Sigmoid colon (tissue), 7 donors: ENCODE measurements around the gene CCPG1. TPM values are rescaled to one million over a fixed set of nuclear protein-coding genes. Genes with fewer than 3 reads are reported as not detected.
A peak's percentile ranks its signal among the peaks of the same experiment; 100 is the strongest.

Experiments used
- DNase-seq: peaks from one replicate; pipeline ENCODE4 v3.0.0-alpha.2; 2019
- H3K27ac ChIP-seq, 4 donors: fragments of 200-600 bp; sonication (generic); one replicate each; pipeline ENCODE4 v1.5.1; 2016 to 2019; ENCODE audit warnings: mild to moderate bottlenecking in 1 of 4
- H3K27me3 ChIP-seq, 3 donors: fragments of 200-600 bp; sonication (generic); one replicate each; pipeline ENCODE4 v1.5.1; 2019; ENCODE audit warnings: mild to moderate bottlenecking in 1 of 3
- H3K36me3 ChIP-seq, 4 donors: fragments of 200-600 bp; sonication (generic); one replicate each; pipeline ENCODE4 v1.5.1; 2016 to 2019
- H3K4me1 ChIP-seq, 4 donors: fragments of 200-600 bp; sonication (generic); one replicate each; pipeline ENCODE4 v1.5.1; 2017 to 2019
- H3K4me3 ChIP-seq, 4 donors: fragments of 200-600 bp; sonication (generic); one replicate each; pipeline ENCODE4 v1.5.1; 2017 to 2019; ENCODE audit warnings: mild to moderate bottlenecking in 2 of 4, moderate library complexity in 1 of 4
- H3K9me3 ChIP-seq, 4 donors: fragments of 200-600 bp in 3 of 4; sonication (generic) in 3 of 4; one replicate each; pipeline versions ENCODE4 v1.5.1 to v1.6.1; 2013 to 2019
- CTCF ChIP-seq, 4 experiments: fragments of 450-650 bp in 3 of 4; fragments of 200-600 bp in 1 of 4; IDR thresholded peaks; one replicate each; pipeline ENCODE4 v1.5.1; 2016 to 2019; ENCODE audit warnings: antibody characterized with exemption in 4 of 4, mild to moderate bottlenecking in 3 of 4, moderate library complexity in 2 of 4
- EP300 ChIP-seq, 4 donors: sonication (generic); formaldehyde crosslinking; IDR thresholded peaks; one replicate each; pipeline ENCODE4 v1.6.1; 2017; ENCODE audit warnings: antibody characterized with exemption in 4 of 4
- POLR2A ChIP-seq, 2 donors: fragments of 450-650 bp; IDR thresholded peaks; one replicate each; pipeline ENCODE4 v1.6.1; 2016; ENCODE audit warnings: antibody characterized with exemption in 2 of 2, mild to moderate bottlenecking in 2 of 2, moderate library complexity in 2 of 2
- POLR2AphosphoS5 ChIP-seq, 4 donors: sonication (generic); formaldehyde crosslinking; IDR thresholded peaks; one replicate each; pipeline ENCODE4 v1.6.1; 2017; ENCODE audit warnings: antibody characterized with exemption in 4 of 4
- WGBS, 2 donors: extraction: QIAGEN DNeasy Blood & Tissue Kit; methylation state at CpG; one replicate each; pipeline ENCODE4 v1.1.7; 2013; 5-methylcytosine and 5-hydroxymethylcytosine counted together
- intact Hi-C: fragments of 100-400 bp; cut with DNase I; formaldehyde crosslinking; loops from one replicate; pipeline ENCODE4 v1.15.1; 2023
- polyA plus RNA-seq, 3 donors: library from polyadenylated mRNA; stranded (reverse); fragments of 200-250 nt; gene quantifications; one replicate each; pipeline ENCODE4 v1.2.3, GENCODE V29; 2013
- total RNA-seq, 4 donors: library from RNA; depleted of rRNA; stranded (reverse); fragments of >200 nt; gene quantifications; one replicate each; pipeline ENCODE4 v1.1.0, GENCODE V29; 2016
- donor health status: healthy with polysubstance abuse.
- donor health status: Bipolar disorder and iron deficiency.
- donor health status: healthy.

Gene CCPG1
- total and polyA plus RNA-seq, 7 donors, result 7.6 to 58.7 (median 49.0) TPM

GRCh38 chr15:55318588-55319494 is 89.3 kb downstream of the CCPG1 start, which contains the start of the genes PIGB and PIGBOS1:
PIGB (plus strand) TSS chr15:55319222; CDS start chr15:55319251, 29 bp downstream.
PIGBOS1 (minus strand) TSS chr15:55319123; CDS start chr15:55317792, 1,331 bp downstream.
- TF ChIP-seq POLR2A (IDR thresholded peaks at IDR 0.05) (peak; percentile 51 to 73), POLR2AphosphoS5 (IDR thresholded peaks at IDR 0.05) (peak; percentile 72 to 90 (median 89)), EP300 (IDR thresholded peaks at IDR 0.05) (peak in 1 of 4 donors; percentile 6), CTCF (IDR thresholded peaks at IDR 0.05) (no peak)
- no peaks in the 10 kb centered on the region for H3K27me3 ChIP-seq
- 1% methylated on average over 49 of the region's 49 CpGs for WGBS, 2 donors
- H3K36me3 ChIP-seq, result peaks cover 0 to under 1% (median 0%) of the 10 kb centered on the region in 4 donors
- intact Hi-C loops, result no loop called here
- peak within 1 kb of the TSS; percentile 83 to 91 (median 86) for H3K27ac ChIP-seq
- H3K4me1 ChIP-seq, result peaks cover 0 to 34% (median 28%) of the 10 kb centered on the region in 4 donors
- H3K9me3 ChIP-seq, result no peaks in the 10 kb centered on the region
- H3K4me3 ChIP-seq, result peak within 1 kb of the TSS; percentile 75 to 81 (median 76)
- DNase-seq, result peak; percentile 92

Other genes with a start within 250 kb of the CCPG1 start
- gene RSL24D1, start 211.4 kb downstream of the CCPG1 start, total RNA-seq, result 100 to 1,000 TPM; 106 to 171 (median 124) TPM
- 10 to 100 TPM; 56.2 to 89.5 (median 75.6) TPM for gene RSL24D1, start 211.4 kb downstream of the CCPG1 start, polyA plus RNA-seq
- gene RAB27A, start 118.5 kb downstream of the CCPG1 start, total RNA-seq, result 10 to 100 TPM; 13.0 to 27.7 (median 16.6) TPM
- 100 to 1,000 TPM in 2 of 3 donors, 10 to 100 TPM in 1; 42.7 to 194 (median 180) TPM for gene RAB27A, start 118.5 kb downstream of the CCPG1 start, polyA plus RNA-seq
- gene PIGBOS1, start 89.2 kb downstream of the CCPG1 start, total RNA-seq, result 10 to 100 TPM in 3 of 4 donors, 1 to 10 TPM in 1; 9.2 to 19.6 (median 16.4) TPM
- gene PIGBOS1, start 89.2 kb downstream of the CCPG1 start, polyA plus RNA-seq, result 10 to 100 TPM; 19.1 to 33.8 (median 29.4) TPM
- gene PIGB, start 89.1 kb downstream of the CCPG1 start, total RNA-seq, result 10 to 100 TPM in 1 of 4 donors, 1 to 10 TPM in 3; 5.3 to 13.6 (median 7.7) TPM
- 10 to 100 TPM in 1 of 3 donors, 1 to 10 TPM in 2; 3.9 to 11.3 (median 5.4) TPM for gene PIGB, start 89.1 kb downstream of the CCPG1 start, polyA plus RNA-seq
- 1 to 10 TPM in 3 of 4 donors, under 1 TPM in 1; 0.81 to 6.6 (median 5.3) TPM for gene PIERCE2, start 136 bp upstream of the CCPG1 start, total RNA-seq
- gene PIERCE2, start 136 bp upstream of the CCPG1 start, polyA plus RNA-seq, result 10 to 100 TPM in 2 of 3 donors, 1 to 10 TPM in 1; 4.3 to 24.0 (median 20.4) TPM
- 1 to 10 TPM in 3 of 4 donors, under 1 TPM in 1; 0.99 to 2.1 (median 1.4) TPM for gene DNAAF4, start 99.9 kb upstream of the CCPG1 start, total RNA-seq
- gene DNAAF4, start 99.9 kb upstream of the CCPG1 start, polyA plus RNA-seq, result 1 to 10 TPM in 2 of 3 donors, under 1 TPM in 1; 0.92 to 1.8 (median 1.1) TPM
- 10 to 100 TPM; 14.5 to 20.7 (median 18.6) TPM for gene PYGO1, start 180.0 kb upstream of the CCPG1 start, total RNA-seq
- under 1 TPM; under 0.01 to 0.85 (median 0.23) TPM for gene PYGO1, start 180.0 kb upstream of the CCPG1 start, polyA plus RNA-seq